HepG2 (cell line): ENCODE measurements around the gene CCNH. TPM values are rescaled to one million over a fixed set of nuclear protein-coding genes. Genes with fewer than 3 reads are reported as not detected.

Experiments used
- ATAC-seq: fragments of 200-7000 bp; cut with Tn5 transposase; 3 replicates; pipeline ENCODE4 v1.9.1; 2020; ENCODE audit warnings: mild to moderate bottlenecking, moderate library complexity
- BruUV-seq: library from RNA; stranded (reverse); fragments of 400-500 nt; replicated peaks from 2 replicates; lab custom pipeline; 2021; lab: Mats Ljungman, UMichigan
- CTCF ChIA-PET: fragments of 300-600 bp; formaldehyde crosslinking; extraction: SDS; loops from one replicate; lab custom pipeline; 2021; ENCODE audit warnings: low total read pairs, inconsistent platforms, low intra/inter-chr PET ratio; lab: Yijun Ruan, JAX
- POLR2A ChIA-PET: fragments of 350-600 bp; sonication (Branson Sonifier 250); formaldehyde crosslinking; loops from one replicate; lab custom pipeline; 2020; ENCODE audit warnings: antibody characterized with exemption, inconsistent platforms; lab: Yijun Ruan, JAX
- DNase-seq: peaks from one replicate; pipeline ENCODE4 v3.0.0-alpha.2; 2015; ENCODE audit warnings: low spot score
- FAIRE-seq: peaks from 3 replicates; lab custom pipeline; 2011; peaks lifted over from hg19 to GRCh38; lab: Jason Lieb, UNC
- H2AFZ ChIP-seq: one replicate; pipeline ENCODE4 v1.6.1; 2011; ENCODE audit warnings: low read length, inconsistent platforms
- H3K27ac ChIP-seq: fragments of 300-600 bp; 3 replicates; pipeline ENCODE4 v1.8.0; 2011; ENCODE audit warnings: mixed run types, mild to moderate bottlenecking, mixed read lengths, low read length, inconsistent platforms; ENCODE audit not compliant: insufficient read depth; ENCODE audit errors: extremely low read length
- H3K27me3 ChIP-seq, 2 experiments: fragments of 200-600 bp in 1 of 2; 2 replicates in 1 of 2; 3 replicates in 1 of 2; pipeline versions ENCODE4 v1.6.0 to v1.8.0; 2011; ENCODE audit warnings: low read length in 2 of 2, mild to moderate bottlenecking in 2 of 2, moderate library complexity in 2 of 2, inconsistent platforms in 1 of 2; ENCODE audit not compliant: insufficient read depth in 2 of 2, control insufficient read depth in 1 of 2
- H3K36me3 ChIP-seq, 2 experiments: fragments of 200-600 bp in 1 of 2; replicated peaks in 1 of 2; 2 replicates in 1 of 2; 3 replicates in 1 of 2; pipeline versions ENCODE4 v1.5.1 to v1.8.0; 2011; ENCODE audit warnings: low read length in 2 of 2, inconsistent platforms in 1 of 2; ENCODE audit not compliant: insufficient read depth in 2 of 2, control insufficient read depth in 1 of 2
- H3K4me1 ChIP-seq: 2 replicates; pipeline ENCODE4 v1.5.1; 2012; ENCODE audit warnings: low read length, inconsistent platforms; ENCODE audit not compliant: insufficient read depth
- H3K4me2 ChIP-seq: 2 replicates; pipeline ENCODE4 v1.6.0; 2011; ENCODE audit warnings: low read depth, low read length, inconsistent platforms
- H3K4me3 ChIP-seq, 3 experiments: fragments of 200-600 bp in 1 of 3; sonication (generic), shearing (Covaris generic) in 1 of 3; replicated peaks in 1 of 3; 2 replicates each; pipeline ENCODE4 v1.5.1; 2011 to 2016; ENCODE audit warnings: low read length in 3 of 3, inconsistent platforms in 2 of 3, low read depth in 2 of 3, mild to moderate bottlenecking in 2 of 3, control low read depth in 1 of 3, mixed read lengths in 1 of 3; ENCODE audit not compliant: insufficient read depth in 1 of 3
- H3K79me2 ChIP-seq: one replicate; pipeline ENCODE4 v1.6.1; 2011; ENCODE audit warnings: low read length, inconsistent platforms; ENCODE audit not compliant: insufficient read depth
- H3K9ac ChIP-seq: 2 replicates; pipeline ENCODE4 v1.6.0; 2011; ENCODE audit warnings: mild to moderate bottlenecking, low read depth, low read length, inconsistent platforms; ENCODE audit not compliant: insufficient read depth
- H3K9me3 ChIP-seq: 2 replicates; pipeline ENCODE4 v1.5.1; 2012; ENCODE audit warnings: mild to moderate bottlenecking, low read length
- H4K20me1 ChIP-seq: 2 replicates; pipeline ENCODE4 v1.6.0; 2011; ENCODE audit warnings: inconsistent platforms, mild to moderate bottlenecking, low read length, moderate library complexity; ENCODE audit not compliant: insufficient read depth
- ATF7 ChIP-seq, 2 experiments: fragments of 450-650 bp in 1 of 2; sonication (generic) in 1 of 2; formaldehyde crosslinking in 1 of 2; IDR thresholded peaks; 2 replicates each; pipeline versions ENCODE4 v1.4.0 to v1.6.1; 2016 to 2020; ENCODE audit warnings: antibody characterized with exemption in 1 of 2, mild to moderate bottlenecking in 1 of 2, missing genetic modification reagents in 1 of 2
- CREB1 ChIP-seq, 2 experiments: fragments of 450-650 bp in 1 of 2; IDR thresholded peaks; 2 replicates each; pipeline ENCODE4 v1.6.1; 2016 to 2017; ENCODE audit warnings: control low read depth in 1 of 2, mild to moderate bottlenecking in 1 of 2, missing compliant biosample characterization in 1 of 2, missing genetic modification characterization in 1 of 2
- KDM5A ChIP-seq: fragments of 200-600 bp; sonication (generic); IDR thresholded peaks from 2 replicates; pipeline ENCODE4 v1.7.0; 2018; ENCODE audit warnings: antibody characterized with exemption, mild to moderate bottlenecking, low read length, borderline replicate concordance
- RFXAP ChIP-seq: sonication (generic); formaldehyde crosslinking; IDR thresholded peaks from 2 replicates; pipeline ENCODE4 v1.4.0; 2020; ENCODE audit warnings: missing genetic modification reagents, borderline replicate concordance
- THYN1 ChIP-seq: sonication (generic); formaldehyde crosslinking; IDR thresholded peaks from 2 replicates; pipeline ENCODE4 v1.8.1; 2023; ENCODE audit warnings: low read depth, mild to moderate bottlenecking, moderate library complexity, missing genetic modification reagents, borderline replicate concordance
- WGBS: methylation state at CpG from one replicate; pipeline ENCODE4 v1.1.6; 2017; ENCODE audit warnings: low lambda C conversion rate; 5-methylcytosine and 5-hydroxymethylcytosine counted together
- in situ Hi-C: cut with HindIII; loops from 2 replicates; pipeline ENCODE4 v1.10.0; 2017; ENCODE audit warnings: low pct_unique_long_range_greater_than_20kb; ENCODE audit not compliant: extremely low pct_ligation_motif_present
- intact Hi-C: fragments of 100-400 bp; cut with micrococcal nuclease; formaldehyde crosslinking; loops from one replicate; pipeline ENCODE4 v1.10.0; 2022; ENCODE audit not compliant: unreplicated experiment
- polyA plus RNA-seq, 8 experiments: library from polyadenylated mRNA; depleted of rRNA in 3 of 8; stranded (reverse) in 7 of 8; unstranded in 1 of 8; fragments of >200 nt; fragmentation: Illumina TruSeq in 4 of 8; extraction: Trizol in 4 of 8; gene quantifications; 2 replicates each; pipeline versions ENCODE4 v1.2.1 to v1.2.3, GENCODE V29; 2011 to 2016; ENCODE audit warnings: low read depth in 4 of 8, missing spikeins in 1 of 8, mixed read lengths in 1 of 8; ENCODE audit not compliant: insufficient read depth in 1 of 8
- total RNA-seq, 5 experiments: library from RNA; depleted of rRNA; stranded (reverse); fragments of >200 nt; fragmentation: Illumina TruSeq; extraction: Trizol; gene quantifications; 2 replicates each; pipeline ENCODE4 v1.2.3, GENCODE V29; 2016; ENCODE audit warnings: low read depth in 1 of 5
- TF ChIP-seq, protein P1 (sequence below): IDR thresholded peaks from 2 replicates; pipeline ENCODE4 v1.6.1; 2018; ENCODE audit warnings: missing genetic modification reagents

The CCNH gene
- total and polyA plus RNA-seq, 2 of the 13 experiments (the other 11 are each of a cell fraction or from before 2014, with no cell fraction given) = 42.5 to 94.3 TPM

DNA sequence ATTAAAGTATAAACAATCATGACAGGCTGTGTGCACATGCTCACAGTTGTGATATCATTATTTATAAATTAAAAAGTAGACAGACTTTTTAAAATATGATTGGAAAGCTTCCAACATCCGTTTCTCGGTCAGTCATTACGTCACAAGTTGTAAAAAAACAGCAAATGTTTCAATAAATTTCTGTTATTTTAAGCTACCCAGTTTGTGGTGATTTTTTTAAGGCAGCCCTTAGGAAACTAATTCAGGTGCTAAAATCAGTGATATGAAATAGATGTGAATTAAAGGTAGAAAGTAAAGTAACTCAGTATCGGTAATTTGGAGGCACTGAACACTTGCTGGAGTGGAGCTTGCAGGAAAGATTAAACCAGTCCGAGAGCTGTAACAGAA lies 1.2 kb downstream of the CCNH start:
- CTCF ChIA-PET = no interaction called here
- Histone ChIP-seq H3K4me1 (peaks cover 19% of the 10 kb centered on the region), H3K36me3 (peaks cover 1 to 28% of the 10 kb centered on the region in 2 experiments), H3K9ac (peak overlapping the region; percentile 93), H3K9me3 (no peaks in the 10 kb centered on the region), H4K20me1 (no peaks in the 10 kb centered on the region), H3K4me3 (peak overlapping the region; percentile 72 to 98 (median 95)), H3K27me3 (no peaks in the 10 kb centered on the region; a peak in 1 of 5 replicates), H3K4me2 (peak overlapping the region; percentile 81), H2AFZ (no peak overlapping the region), H3K79me2 (peaks cover 25% of the 10 kb centered on the region), H3K27ac (peak overlapping the region; percentile 90)
- TF ChIP-seq CREB1 (IDR thresholded peaks at IDR 0.05) (peak; percentile 81), CREB1 (CRISPR knock-in tag; IDR thresholded peaks at IDR 0.05) (no peak), ATF7 (IDR thresholded peaks at IDR 0.05) (peak; percentile 57), ATF7 (CRISPR knock-in tag; IDR thresholded peaks at IDR 0.05) (no peak), KDM5A (peak; percentile 3; the same call in 1 of the 2 replicates), THYN1 (CRISPR knock-in tag) (no peak), RFXAP (CRISPR knock-in tag) (0 out of 2 replicates have a peak, but pooled peaks have one; percentile 11)
- TF ChIP-seq, protein P1, sequence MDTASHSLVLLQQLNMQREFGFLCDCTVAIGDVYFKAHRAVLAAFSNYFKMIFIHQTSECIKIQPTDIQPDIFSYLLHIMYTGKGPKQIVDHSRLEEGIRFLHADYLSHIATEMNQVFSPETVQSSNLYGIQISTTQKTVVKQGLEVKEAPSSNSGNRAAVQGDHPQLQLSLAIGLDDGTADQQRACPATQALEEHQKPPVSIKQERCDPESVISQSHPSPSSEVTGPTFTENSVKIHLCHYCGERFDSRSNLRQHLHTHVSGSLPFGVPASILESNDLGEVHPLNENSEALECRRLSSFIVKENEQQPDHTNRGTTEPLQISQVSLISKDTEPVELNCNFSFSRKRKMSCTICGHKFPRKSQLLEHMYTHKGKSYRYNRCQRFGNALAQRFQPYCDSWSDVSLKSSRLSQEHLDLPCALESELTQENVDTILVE (CRISPR knock-in tag) = no peak
- POLR2A ChIA-PET = interaction anchor here (0.8 to 2.4 kb wide), 2 partner anchors 21 to 144 kb away, joined by 3 to 17 read pairs; partner anchors contain the start of gene RASA1
- DNase-seq (no peak), FAIRE-seq (no peak), ATAC-seq (no peak)
- WGBS = 3% methylated on average over 5 of the region's 5 CpGs
- no TSS peak for BruUV-seq
- in situ Hi-C loops (loop anchor here (25.0 kb wide), 1 partner anchor 1276 kb away; no protein-coding TSS in a partner anchor), intact Hi-C loops (loop anchor here (5.0 kb wide), 1 partner anchor 144 kb away; the partner anchor contains the start of gene RASA1)
